ENCODE results near the gene EPGN. TPM values are rescaled to one million over a fixed set of nuclear protein-coding genes. Genes with fewer than 3 reads are reported as not detected.

The EPGN gene
- total RNA-seq, 1 donor from 2014 or later: not detected

DNA sequence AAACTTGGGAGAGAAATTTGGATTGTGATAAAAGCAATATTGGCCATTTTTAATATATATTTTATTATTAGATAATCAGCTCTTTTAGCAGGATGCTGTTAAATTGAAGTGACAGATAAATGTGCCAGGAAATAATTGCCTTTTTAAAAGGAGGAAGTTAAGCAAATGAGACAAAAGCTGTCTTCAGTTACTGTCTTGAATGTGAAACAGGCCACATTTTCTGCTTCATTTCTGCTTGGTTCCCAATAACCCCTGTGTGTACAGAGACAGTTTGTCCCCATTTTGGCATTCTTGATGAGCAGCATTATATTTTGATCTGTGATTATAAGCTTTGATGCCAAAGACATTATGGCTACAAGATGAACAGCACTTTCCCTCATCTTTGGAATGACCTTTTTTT, 953 bp downstream of the EPGN start:
- ATAC-seq (no peak), DNase-seq (ENCODE audit: low spot score) (no peak)

DNA sequence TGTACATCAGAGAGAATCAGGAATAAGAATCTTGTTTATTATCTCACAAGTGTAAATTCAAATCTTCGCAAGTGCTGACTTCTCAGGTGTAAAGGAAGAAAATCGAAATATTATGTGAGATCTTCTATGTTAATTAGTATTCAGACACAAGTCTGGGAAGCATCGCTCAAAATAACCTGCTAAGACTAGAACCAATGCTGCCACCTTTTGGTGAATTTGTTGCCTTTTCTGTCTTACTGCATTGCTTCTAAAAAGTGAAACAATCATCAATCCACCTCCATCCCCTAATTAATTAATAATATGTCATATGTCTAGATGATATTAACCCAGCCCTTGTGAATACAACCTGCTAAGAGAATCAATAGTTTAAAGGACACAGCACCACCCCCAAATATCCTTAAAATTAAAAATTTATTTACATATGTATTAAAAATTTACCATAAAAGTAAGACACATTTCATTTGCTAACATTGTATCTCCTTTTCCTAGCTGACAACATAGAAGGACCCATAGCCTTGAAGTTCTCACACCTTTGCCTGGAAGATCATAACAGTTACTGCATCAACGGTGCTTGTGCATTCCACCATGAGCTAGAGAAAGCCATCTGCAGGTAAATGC, 3.5 kb downstream of the EPGN start:
- ATAC-seq (peak; percentile 75), DNase-seq (ENCODE audit: low spot score) (no peak)

- ATAC-seq (no peak), DNase-seq (ENCODE audit: low spot score) (no peak)
These were observed 6.1 kb downstream of the EPGN start for GRCh38 chr4:74314329-74314728.

GRCh38 chr4:74314944-74315343, 6.7 kb downstream of the EPGN start:
- no peak for ATAC-seq
- DNase-seq (ENCODE audit: low spot score): no peak

GRCh38 chr4:74315376-74315775, 7.1 kb downstream of the EPGN start:
- ATAC-seq (no peak), DNase-seq (ENCODE audit: low spot score) (no peak)

GRCh38 chr4:74316397-74316796, 8.1 kb downstream of the EPGN start:
- ATAC-seq (no peak), DNase-seq (ENCODE audit: low spot score) (no peak)

DNA sequence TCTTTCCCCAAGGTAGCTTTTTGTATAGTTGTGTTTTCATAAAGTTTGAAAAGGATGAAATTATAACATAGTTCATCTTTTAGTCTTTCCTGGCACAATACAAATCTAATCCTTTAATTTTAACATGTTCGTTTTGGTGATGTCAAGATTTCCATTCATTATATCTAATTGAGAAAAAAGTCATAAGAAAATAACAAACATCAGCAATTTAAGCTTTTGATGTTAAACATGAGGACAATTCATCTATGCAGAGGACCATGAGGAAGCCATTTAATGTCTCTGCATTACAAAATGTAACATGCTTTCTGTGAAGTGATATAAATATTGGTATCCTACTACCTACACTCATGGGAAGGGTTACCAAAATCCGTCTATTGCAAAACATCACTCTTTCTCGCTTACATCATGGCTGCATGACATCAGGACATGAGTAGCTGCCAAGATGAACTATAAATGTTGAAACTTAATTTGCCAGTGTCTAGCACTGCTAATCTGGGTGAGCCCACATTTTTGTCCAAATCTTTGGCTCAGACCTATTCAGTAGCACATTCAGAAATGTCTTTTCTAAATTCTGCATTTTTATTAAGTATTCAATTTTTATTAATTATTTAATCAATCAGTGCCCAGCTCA, 9.5 kb downstream of the EPGN start:
- no peak for DNase-seq (ENCODE audit: low spot score)
- ATAC-seq: no peak

DNA sequence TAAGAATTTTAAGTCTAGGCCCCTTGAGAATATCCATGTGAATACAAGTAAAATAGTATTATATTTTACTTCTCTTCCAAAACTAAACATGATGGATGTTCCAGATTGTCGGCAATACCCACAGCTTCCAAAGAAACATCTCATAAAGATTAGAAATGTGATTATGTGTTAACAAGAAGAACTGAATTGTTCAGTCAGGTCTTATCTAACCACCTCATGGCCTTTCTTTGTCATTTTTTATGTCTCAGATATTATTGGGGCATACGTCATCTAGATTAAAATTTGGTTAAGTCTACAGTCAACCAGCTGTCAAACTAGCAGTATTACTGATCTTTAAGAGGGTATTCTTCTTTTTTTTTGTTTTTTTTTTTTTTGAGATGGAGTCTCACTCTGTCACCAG, 10.0 kb downstream of the EPGN start:
- no peak for DNase-seq (ENCODE audit: low spot score)
- no peak for ATAC-seq

DNA sequence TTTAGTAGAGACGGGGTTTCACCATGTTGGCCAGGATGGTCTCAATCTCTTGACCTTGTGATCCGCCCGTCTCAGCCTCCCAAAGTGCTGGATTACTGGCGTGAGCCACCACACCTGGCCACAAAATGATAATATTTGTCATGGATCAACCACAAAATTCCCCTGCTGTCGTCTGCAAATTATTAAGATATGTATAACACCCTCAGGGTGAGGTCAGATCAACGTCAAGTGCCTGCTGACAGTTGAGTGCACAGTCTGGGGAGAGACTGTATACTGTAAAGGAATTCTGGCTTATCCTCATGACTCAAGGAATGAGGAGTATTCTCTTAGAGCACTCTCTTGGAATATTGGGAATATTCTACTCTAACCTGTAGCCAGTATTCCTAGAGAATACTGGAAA, 11.2 kb downstream of the EPGN start:
- no peak for ATAC-seq
- no peak for DNase-seq (ENCODE audit: low spot score)

DNA sequence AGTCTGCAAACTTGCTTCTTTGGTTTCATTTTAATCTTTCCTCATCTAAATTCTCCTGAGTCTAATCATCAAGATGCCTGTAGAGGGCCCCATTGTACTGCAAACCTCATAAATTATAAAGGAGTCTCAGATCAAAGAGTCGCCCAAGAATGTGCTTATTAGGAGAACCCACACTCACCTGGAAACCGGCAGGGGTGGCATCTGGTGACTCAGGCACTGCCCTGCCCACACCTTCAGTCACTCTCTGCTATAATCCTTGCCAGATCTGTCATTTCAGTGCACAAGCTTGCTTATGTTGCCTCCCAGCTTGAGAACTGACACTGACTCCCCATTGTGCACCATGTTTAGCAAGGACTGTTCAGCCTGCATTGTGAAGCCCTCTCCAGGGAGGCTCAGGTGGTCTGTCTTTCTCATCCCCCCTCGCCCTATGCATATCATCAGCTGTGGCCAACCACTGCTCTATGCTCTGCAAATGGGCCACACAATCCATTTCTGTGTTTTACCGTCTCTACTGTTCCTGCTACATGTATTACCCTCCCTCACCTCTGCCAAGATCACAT, 12.4 kb downstream of the EPGN start:
- DNase-seq (ENCODE audit: low spot score) (no peak), ATAC-seq (peak; percentile 60)

- ATAC-seq: no peak
- DNase-seq (ENCODE audit: low spot score): no peak
These were observed 14.0 kb downstream of the EPGN start for GRCh38 chr4:74322301-74322700.

- DNase-seq (ENCODE audit: low spot score): no peak
- no peak for ATAC-seq
These were observed 15.4 kb downstream of the EPGN start for GRCh38 chr4:74323663-74324062.

DNA sequence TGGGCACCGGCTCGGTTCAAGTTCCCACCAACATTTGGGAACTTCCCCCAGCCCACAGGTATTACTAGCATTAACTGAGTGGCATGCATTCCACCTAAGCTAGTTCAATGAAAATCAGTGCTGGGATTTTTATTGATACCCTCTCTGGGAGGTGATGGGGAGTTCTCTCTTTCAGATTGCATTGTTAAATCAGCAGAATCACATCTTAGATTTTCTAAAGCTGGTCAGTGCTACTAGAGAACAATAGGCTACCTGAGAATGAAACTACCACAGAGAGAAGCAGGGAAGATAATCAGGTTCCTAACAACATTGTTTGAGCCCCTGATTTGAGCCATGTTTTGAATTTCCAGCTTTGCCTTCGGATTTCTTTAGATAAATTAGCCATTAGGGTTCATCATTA, 16.0 kb downstream of the EPGN start:
- ATAC-seq (no peak), DNase-seq (ENCODE audit: low spot score) (no peak)

- DNase-seq (ENCODE audit: low spot score) (no peak), ATAC-seq (no peak)
These were observed 17.6 kb downstream of the EPGN start for GRCh38 chr4:74325886-74326285.

DNA sequence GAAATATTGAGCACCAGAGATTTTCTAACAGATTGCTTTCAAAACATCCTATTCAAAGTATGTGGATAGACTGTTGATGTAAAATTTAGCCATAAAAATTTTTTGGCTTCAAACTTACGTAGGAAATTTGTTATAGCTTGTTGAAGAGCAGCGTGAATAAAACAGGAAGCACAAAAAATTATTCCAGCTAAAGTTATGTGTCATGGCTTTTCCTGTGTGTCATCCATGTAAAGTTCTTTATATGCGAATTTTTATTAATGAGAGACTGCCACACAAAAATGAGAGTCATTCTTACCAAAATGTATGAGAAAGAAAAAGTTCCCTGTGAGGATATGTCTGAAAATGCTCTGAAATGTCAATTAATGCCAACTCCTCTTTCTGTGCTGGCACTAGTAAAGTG, 19.5 kb downstream of the EPGN start:
- no peak for ATAC-seq
- DNase-seq (ENCODE audit: low spot score): no peak

GRCh38 chr4:74328501-74328900, 20.2 kb downstream of the EPGN start:
- ATAC-seq: no peak
- DNase-seq (ENCODE audit: low spot score): no peak

DNA sequence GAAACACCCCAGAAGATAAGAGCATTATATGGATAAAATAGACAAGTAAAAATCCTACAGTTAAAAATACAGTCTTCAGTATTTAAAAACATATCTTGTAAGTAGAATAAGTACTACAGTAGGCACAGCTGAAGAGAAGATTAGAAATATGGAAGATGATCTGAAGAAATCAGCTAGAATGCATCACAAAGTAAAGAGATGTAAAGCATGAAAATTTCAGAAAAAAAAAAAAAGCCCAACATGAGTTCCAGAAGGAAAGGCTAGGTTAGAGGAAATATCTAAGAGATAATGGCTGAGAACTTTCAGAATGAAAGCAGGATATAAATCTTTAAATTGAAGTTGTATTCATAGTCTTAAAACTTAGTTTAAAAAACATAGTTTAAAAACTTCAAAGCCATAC, 21.0 kb downstream of the EPGN start:
- no peak for ATAC-seq
- no peak for DNase-seq (ENCODE audit: low spot score)

DNA sequence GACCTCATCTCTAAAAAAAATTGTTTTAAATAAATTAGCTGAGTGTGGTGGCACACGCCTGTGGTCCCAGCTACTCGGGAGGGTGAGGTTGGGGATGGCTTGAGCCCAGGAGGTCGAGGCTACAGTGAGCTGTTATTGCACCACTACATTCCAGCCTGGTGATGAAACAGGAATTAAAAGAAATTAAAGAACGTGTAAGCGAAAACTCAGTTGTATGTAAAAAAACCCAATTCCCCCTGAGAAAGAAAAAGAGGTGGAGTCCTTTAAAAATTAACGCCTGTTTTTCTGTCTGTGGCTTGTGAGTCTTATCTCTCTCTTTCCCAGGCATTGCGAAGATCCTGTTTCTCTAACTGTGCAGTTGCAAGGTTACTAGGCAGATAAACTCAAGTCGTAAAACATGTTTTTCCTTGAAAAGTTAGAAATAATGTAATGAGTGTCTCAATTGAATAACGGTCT, 22.1 kb downstream of the EPGN start:
- DNase-seq (ENCODE audit: low spot score) (no peak), ATAC-seq (no peak)

GRCh38 chr4:74331252-74331651, 23.0 kb downstream of the EPGN start:
- DNase-seq (ENCODE audit: low spot score) (no peak), ATAC-seq (no peak)

GRCh38 chr4:74331944-74332343, 23.7 kb downstream of the EPGN start:
- ATAC-seq (no peak), DNase-seq (ENCODE audit: low spot score) (no peak)

DNA sequence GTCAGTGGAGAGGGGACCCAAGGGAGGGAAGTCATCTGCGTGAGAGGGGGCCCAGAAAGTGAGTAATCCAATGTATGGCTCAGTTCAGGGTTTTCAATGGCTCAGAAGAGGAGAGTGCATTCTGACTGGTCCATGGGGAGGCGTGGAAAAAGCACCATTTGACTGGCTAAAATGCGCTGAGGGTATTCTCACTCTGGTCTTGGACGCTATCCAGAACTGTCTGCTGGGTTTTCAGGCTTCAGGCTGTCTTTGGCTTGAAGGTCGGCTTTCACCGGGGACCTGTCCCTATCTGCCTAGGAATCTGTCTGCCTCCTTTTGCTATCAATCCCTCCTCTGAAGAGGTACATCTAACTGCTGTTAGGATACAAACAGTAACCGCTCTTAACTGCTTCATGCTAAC, 26.4 kb downstream of the EPGN start:
- no peak for DNase-seq (ENCODE audit: low spot score)
- no peak for ATAC-seq

DNA sequence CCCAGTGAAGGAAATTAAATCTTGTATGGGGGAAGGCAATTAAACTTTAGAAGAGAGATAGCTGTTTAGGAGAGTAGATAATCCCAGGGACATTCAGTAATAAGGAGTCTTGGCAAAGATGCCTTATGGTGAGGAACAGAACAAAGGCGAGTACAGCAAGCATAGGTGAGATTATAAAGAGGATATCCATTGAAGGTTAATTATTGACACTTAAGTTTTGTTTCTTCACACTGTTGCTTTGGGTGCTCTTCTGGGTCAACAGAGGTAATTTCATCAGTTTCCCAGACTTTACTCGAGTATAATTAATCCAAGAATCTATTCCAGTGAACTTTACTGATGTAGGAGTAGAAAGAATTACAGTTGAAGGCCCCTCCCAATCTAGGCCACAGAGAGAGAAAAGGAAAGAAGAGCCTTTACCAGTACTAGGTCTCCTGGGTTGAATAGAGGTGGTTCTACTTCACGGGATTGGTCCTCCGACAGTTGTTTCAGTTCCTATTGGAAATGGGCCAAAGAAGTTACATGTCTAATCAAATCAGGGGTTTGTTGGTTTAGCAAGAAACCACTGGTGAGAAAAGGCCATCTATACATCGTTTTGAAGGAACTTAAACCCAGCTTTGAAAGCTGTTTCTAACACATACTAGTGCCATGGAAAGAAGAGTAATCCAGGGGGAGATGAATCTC, 27.2 kb downstream of the EPGN start:
- ATAC-seq (no peak), DNase-seq (ENCODE audit: low spot score) (no peak)

Measured in left lobe of liver (tissue), 2 donors.